SK-N-SH treated with all-trans-retinoic acid at 6 μM for 48 hours (cell line): ENCODE results near the gene IL36RN.

Experiments
- ATAC-seq: fragments of 200-7000 bp; cut with Tn5 transposase; 3 replicates; pipeline ENCODE4 v1.9.1; 2020; ENCODE audit warnings: mild to moderate bottlenecking, moderate library complexity
- ARNTL ChIP-seq: fragments of 450-650 bp; formaldehyde crosslinking; IDR thresholded peaks from 2 replicates; pipeline ENCODE4 v1.5.0; 2020; ENCODE audit warnings: low read depth, mild to moderate bottlenecking, moderate library complexity, borderline replicate concordance
- CREB5 ChIP-seq: fragments of 250-450 bp; sonication (Bioruptor Pico); IDR thresholded peaks from 2 replicates; pipeline ENCODE4 v1.5.1; 2020; ENCODE audit warnings: low read depth, mild to moderate bottlenecking, moderate library complexity
- CSDC2 ChIP-seq: fragments of 250-450 bp; sonication (Bioruptor Pico); IDR thresholded peaks from 2 replicates; pipeline ENCODE4 v1.5.0; 2020; ENCODE audit warnings: mild to moderate bottlenecking, moderate library complexity
- CSRNP3 ChIP-seq: fragments of 250-450 bp; sonication (Bioruptor Pico); IDR thresholded peaks from 2 replicates; pipeline ENCODE4 v1.5.1; 2021; ENCODE audit warnings: mild to moderate bottlenecking, moderate library complexity
- ESRRG ChIP-seq: fragments of 250-450 bp; sonication (Bioruptor Pico); IDR thresholded peaks from 2 replicates; pipeline ENCODE4 v1.6.1; 2021; ENCODE audit warnings: mild to moderate bottlenecking
- GLIS3 ChIP-seq: fragments of 250-450 bp; sonication (Bioruptor Pico); IDR thresholded peaks from 2 replicates; pipeline ENCODE4 v1.5.0; 2020; ENCODE audit warnings: mild to moderate bottlenecking, moderate library complexity
- ISL1 ChIP-seq: fragments of 250-450 bp; sonication (Bioruptor Pico); IDR thresholded peaks from 2 replicates; pipeline ENCODE4 v2.1.2; 2022; ENCODE audit warnings: mild to moderate bottlenecking, moderate library complexity
- PATZ1 ChIP-seq: fragments of 250-450 bp; sonication (Bioruptor Pico); IDR thresholded peaks from 2 replicates; pipeline ENCODE4 v1.8.0; 2020; ENCODE audit warnings: mild to moderate bottlenecking, moderate library complexity, borderline replicate concordance
- POU6F1 ChIP-seq: fragments of 250-450 bp; sonication (Bioruptor Pico); IDR thresholded peaks from 2 replicates; pipeline ENCODE4 v1.8.0; 2021; ENCODE audit warnings: low read depth, mild to moderate bottlenecking, moderate library complexity, borderline replicate concordance
- PPARA ChIP-seq: fragments of 250-450 bp; sonication (Bioruptor Pico); IDR thresholded peaks from 2 replicates; pipeline ENCODE4 v1.5.0; 2020; ENCODE audit warnings: mild to moderate bottlenecking, borderline replicate concordance
- SNAI2 ChIP-seq: fragments of 250-450 bp; sonication (Bioruptor Pico); IDR thresholded peaks from 2 replicates; pipeline ENCODE4 v1.5.0; 2020; ENCODE audit warnings: mild to moderate bottlenecking, moderate library complexity
- TOX ChIP-seq: fragments of 250-450 bp; sonication (Bioruptor Pico); IDR thresholded peaks from 2 replicates; pipeline ENCODE4 v1.8.0; 2021; ENCODE audit warnings: mild to moderate bottlenecking, moderate library complexity, borderline replicate concordance
- TSHZ2 ChIP-seq: fragments of 250-450 bp; sonication (Bioruptor Pico); IDR thresholded peaks from 2 replicates; pipeline ENCODE4 v1.5.0; 2020; ENCODE audit warnings: mild to moderate bottlenecking, moderate library complexity
- ZC3H10 ChIP-seq: fragments of 250-450 bp; sonication (Bioruptor Pico); IDR thresholded peaks from 2 replicates; pipeline ENCODE4 v1.5.1; 2021; ENCODE audit warnings: mild to moderate bottlenecking, moderate library complexity
- ZFP3 ChIP-seq: fragments of 250-450 bp; sonication (Bioruptor Pico); IDR thresholded peaks from 2 replicates; pipeline ENCODE4 v1.5.0; 2020; ENCODE audit warnings: mild to moderate bottlenecking, moderate library complexity
- ZFP30 ChIP-seq: fragments of 450-650 bp; formaldehyde crosslinking; IDR thresholded peaks from 2 replicates; pipeline ENCODE4 v1.5.0; 2022; ENCODE audit warnings: mild to moderate bottlenecking, moderate library complexity
- ZNF565 ChIP-seq: fragments of 450-650 bp; formaldehyde crosslinking; conservative IDR thresholded peaks from 2 replicates; pipeline ENCODE4 v1.5.0; 2020; ENCODE audit warnings: low read depth, mild to moderate bottlenecking, moderate library complexity
- ZNF70 ChIP-seq: fragments of 450-650 bp; formaldehyde crosslinking; IDR thresholded peaks from 2 replicates; pipeline ENCODE4 v1.5.0; 2020; ENCODE audit warnings: mild to moderate bottlenecking, moderate library complexity
- ZNF8 ChIP-seq: fragments of 450-650 bp; formaldehyde crosslinking; IDR thresholded peaks from 2 replicates; pipeline ENCODE4 v1.5.0; 2020; ENCODE audit warnings: mild to moderate bottlenecking, moderate library complexity

IL36RN gene

GRCh38 chr2:113076954-113077669, 18.1 kb downstream of the IL36RN start:
- no peak for ATAC-seq
- no peak for TF ChIP-seq CREB5
- TF ChIP-seq GLIS3 (CRISPR knock-in tag) = no peak
- no peak for TF ChIP-seq PATZ1 (CRISPR knock-in tag)
- no peak for TF ChIP-seq ZFP3 (CRISPR knock-in tag)
- no peak for TF ChIP-seq CSRNP3 (CRISPR knock-in tag)
- no peak for TF ChIP-seq ZNF565 (CRISPR knock-in tag)
- TF ChIP-seq ESRRG = no peak
- TF ChIP-seq ZFP30 (CRISPR knock-in tag) = no peak
- TF ChIP-seq PPARA (CRISPR knock-in tag) = no peak

- TF ChIP-seq ZNF565 (CRISPR knock-in tag) = no peak
- no peak for TF ChIP-seq ZFP30 (CRISPR knock-in tag)
- no peak for TF ChIP-seq ISL1 (CRISPR knock-in tag)
- no peak for TF ChIP-seq ZNF8 (CRISPR knock-in tag)
- no peak for TF ChIP-seq ARNTL (CRISPR knock-in tag)
- ATAC-seq = no peak
Measured at GRCh38 chr2:113077921-113078320, 18.9 kb downstream of the IL36RN start.

- TF ChIP-seq ZFP30 (CRISPR knock-in tag) (no peak), ZNF8 (CRISPR knock-in tag) (no peak), PATZ1 (CRISPR knock-in tag) (no peak), POU6F1 (CRISPR knock-in tag) (no peak), ZC3H10 (CRISPR knock-in tag) (no peak), PPARA (CRISPR knock-in tag) (no peak)
- ATAC-seq = no peak
Measured at GRCh38 chr2:113078350-113078839, 19.4 kb downstream of the IL36RN start.

GRCh38 chr2:113079131-113079530, 20.1 kb downstream of the IL36RN start:
- ATAC-seq = no peak
- TF ChIP-seq CREB5 (no peak), PPARA (CRISPR knock-in tag) (no peak), CSDC2 (no peak), TOX (CRISPR knock-in tag) (no peak), ZNF70 (CRISPR knock-in tag) (no peak), SNAI2 (CRISPR knock-in tag) (no peak), ZFP30 (CRISPR knock-in tag) (no peak), ZFP3 (CRISPR knock-in tag) (no peak), TSHZ2 (CRISPR knock-in tag) (no peak), GLIS3 (CRISPR knock-in tag) (no peak), ZNF8 (CRISPR knock-in tag) (no peak), PATZ1 (CRISPR knock-in tag) (no peak)
